GM23248 (cell line): ENCODE results near the gene ZBTB2. TPM values are rescaled to one million over a fixed set of nuclear protein-coding genes. Genes with fewer than 3 reads are reported as not detected.

Experiments used
- DNase-seq: peaks from one replicate; pipeline ENCODE4 v3.0.0-alpha.2; 2015
- H2AFZ ChIP-seq: fragments of 200-600 bp; sonication (generic); 2 replicates; pipeline ENCODE4 v1.6.1; 2016; ENCODE audit warnings: antibody characterized with exemption
- H3F3A ChIP-seq: fragments of 200-600 bp; sonication (generic); 2 replicates; pipeline ENCODE4 v1.6.1; 2016; ENCODE audit warnings: mild to moderate bottlenecking, antibody characterized with exemption, mixed run types; ENCODE audit not compliant: insufficient read depth
- H3K27ac ChIP-seq: fragments of 200-600 bp; sonication (generic); 2 replicates; pipeline ENCODE4 v1.5.1; 2016; ENCODE audit warnings: mild to moderate bottlenecking
- H3K27me3 ChIP-seq: fragments of 200-600 bp; sonication (generic); replicated peaks from 2 replicates; pipeline ENCODE4 v1.6.1; 2016; ENCODE audit warnings: mild to moderate bottlenecking; ENCODE audit not compliant: insufficient read depth
- H3K36me3 ChIP-seq: fragments of 200-600 bp; sonication (generic); 2 replicates; pipeline ENCODE4 v1.6.1; 2016; ENCODE audit warnings: low read depth, mild to moderate bottlenecking
- H3K4me1 ChIP-seq: fragments of 200-600 bp; sonication (generic); 2 replicates; pipeline ENCODE4 v1.6.1; 2016; ENCODE audit warnings: mild to moderate bottlenecking; ENCODE audit not compliant: insufficient read depth
- H3K4me2 ChIP-seq: fragments of 200-600 bp; sonication (generic); one replicate; pipeline ENCODE4 v1.6.1; 2016; ENCODE audit warnings: mild to moderate bottlenecking; ENCODE audit not compliant: unreplicated experiment
- H3K4me3 ChIP-seq: fragments of 200-600 bp; sonication (generic); 2 replicates; pipeline ENCODE4 v1.5.1; 2016; ENCODE audit warnings: mild to moderate bottlenecking
- H3K79me2 ChIP-seq: fragments of 200-600 bp; sonication (generic); 2 replicates; pipeline ENCODE4 v1.6.1; 2016; ENCODE audit warnings: mild to moderate bottlenecking; ENCODE audit not compliant: insufficient read depth
- H3K9ac ChIP-seq: fragments of 200-600 bp; sonication (generic); 2 replicates; pipeline ENCODE4 v1.6.1; 2016; ENCODE audit warnings: mild to moderate bottlenecking
- H3K9me2 ChIP-seq: fragments of 200-600 bp; sonication (generic); 2 replicates; pipeline ENCODE4 v1.6.1; 2016; ENCODE audit warnings: mixed run types, mild to moderate bottlenecking, moderate library complexity; ENCODE audit not compliant: insufficient read depth
- H3K9me3 ChIP-seq: fragments of 200-600 bp; sonication (generic); one replicate; pipeline ENCODE4 v1.6.1; 2017; ENCODE audit warnings: low read depth
- H4K20me1 ChIP-seq: fragments of 200-600 bp; sonication (generic); 2 replicates; pipeline ENCODE4 v1.6.0; 2016; ENCODE audit not compliant: insufficient read depth
- EZH2 ChIP-seq: fragments of 200-600 bp; sonication (generic); IDR thresholded peaks from 2 replicates; pipeline ENCODE4 v1.6.1; 2018; ENCODE audit warnings: antibody characterized with exemption, mild to moderate bottlenecking; ENCODE audit not compliant: insufficient read depth, poor library complexity, severe bottlenecking
- EZH2phosphoT487 ChIP-seq: fragments of 200-600 bp; sonication (generic); IDR thresholded peaks from 2 replicates; pipeline ENCODE4 v1.6.1; 2018; ENCODE audit warnings: antibody characterized with exemption, moderate library complexity, mild to moderate bottlenecking, low read depth; ENCODE audit not compliant: insufficient read depth
- WGBS, 2 experiments: methylation state at CpG; one replicate each; pipeline ENCODE4 v1.1.6; 2015 to 2017; ENCODE audit warnings: low lambda C conversion rate in 2 of 2, low coverage in 1 of 2; ENCODE audit errors: missing lambda C conversion rate in 2 of 2; 5-methylcytosine and 5-hydroxymethylcytosine counted together
- in situ Hi-C: fragments of 300-500 bp; cut with MboI; formaldehyde crosslinking; loops from 2 replicates; pipeline ENCODE4 v1.15.0; 2020
- polyA plus RNA-seq: library from polyadenylated mRNA; unstranded; fragments of >200 nt; fragmentation: Nextera tagmentation; extraction: Ambion mirVana; gene quantifications from 2 replicates; pipeline ENCODE4 v1.2.1, GENCODE V29; 2016
- total RNA-seq: library from RNA; depleted of rRNA; stranded (reverse); fragments of >200 nt; shearing (Covaris generic); gene quantifications from 2 replicates; pipeline ENCODE4 v1.2.3, GENCODE V29; 2014

Gene ZBTB2
- total and polyA plus RNA-seq, 2 experiments from 2014 or later: 9.7 to 11.6 TPM

- Histone ChIP-seq H3K9me3 (no peaks in the 10 kb centered on the region), H3F3A (peaks cover 37% of the 10 kb centered on the region), H3K9me2 (no peaks in the 10 kb centered on the region), H3K27ac (peak overlapping the region; percentile 83), H3K9ac (peak overlapping the region; percentile 27; the same call in 1 of the 2 replicates), H2AFZ (no peak overlapping the region), H3K4me1 (peaks cover 34% of the 10 kb centered on the region), H3K36me3 (peaks cover 14% of the 10 kb centered on the region), H3K4me3 (no peak overlapping the region), H3K79me2 (peaks cover 85% of the 10 kb centered on the region), H3K4me2 (peak overlapping the region; percentile 44), H3K27me3 (no peaks in the 10 kb centered on the region), H4K20me1 (no peaks in the 10 kb centered on the region)
- no peak for TF ChIP-seq EZH2phosphoT487
- no peak for TF ChIP-seq EZH2
- in situ Hi-C loops: no loop called here
- peak; percentile 87 for DNase-seq
Observed at GRCh38 chr6:151436802-151437201, 45.4 kb upstream of the ZBTB2 start.

GRCh38 chr6:151436300-151436699 is 44.9 kb upstream of the ZBTB2 start:
- 33 to 35% methylated on average over 3 of the region's 3 CpGs for WGBS, 2 experiments
- Histone ChIP-seq H3K4me2 (peak overlapping the region; percentile 44), H3K9me2 (no peaks in the 10 kb centered on the region), H3K9me3 (no peaks in the 10 kb centered on the region), H3K36me3 (peaks cover 14% of the 10 kb centered on the region), H3F3A (peaks cover 37% of the 10 kb centered on the region), H3K9ac (0 out of 2 replicates have a peak overlapping the region, but pooled peaks have one; percentile 17), H3K79me2 (peaks cover 80% of the 10 kb centered on the region), H2AFZ (no peak overlapping the region), H3K4me1 (peaks cover 32% of the 10 kb centered on the region), H3K27me3 (no peaks in the 10 kb centered on the region), H3K27ac (peak overlapping the region; percentile 83), H3K4me3 (no peak overlapping the region), H4K20me1 (no peaks in the 10 kb centered on the region)
- TF ChIP-seq EZH2phosphoT487: no peak
- TF ChIP-seq EZH2: no peak
- peak; percentile 28 for DNase-seq
- in situ Hi-C loops: no loop called here

GRCh38 chr6:151434369-151434768 is 43.0 kb upstream of the ZBTB2 start:
- no peak for DNase-seq
- H2AFZ ChIP-seq: no peak overlapping the region
- H3K27me3 ChIP-seq: no peaks in the 10 kb centered on the region
- WGBS, 2 experiments: 21 to 30% methylated on average over 2 of the region's 2 CpGs
- no peaks in the 10 kb centered on the region for H4K20me1 ChIP-seq
- peaks cover 27% of the 10 kb centered on the region for H3F3A ChIP-seq
- H3K9me3 ChIP-seq: no peaks in the 10 kb centered on the region
- peaks cover 61% of the 10 kb centered on the region for H3K79me2 ChIP-seq
- H3K9ac ChIP-seq: no peak overlapping the region
- H3K4me1 ChIP-seq: peaks cover 20% of the 10 kb centered on the region
- no peak overlapping the region for H3K4me3 ChIP-seq
- H3K4me2 ChIP-seq: no peak overlapping the region
- in situ Hi-C loops: no loop called here
- no peaks in the 10 kb centered on the region for H3K9me2 ChIP-seq
- no peak overlapping the region for H3K27ac ChIP-seq
- H3K36me3 ChIP-seq: peaks cover 25% of the 10 kb centered on the region
- TF ChIP-seq EZH2: no peak
- no peak for TF ChIP-seq EZH2phosphoT487

- H4K20me1 ChIP-seq: no peaks in the 10 kb centered on the region
- peaks cover 43% of the 10 kb centered on the region for H3K79me2 ChIP-seq
- H3K4me2 ChIP-seq: no peak overlapping the region
- DNase-seq: no peak
- no peaks in the 10 kb centered on the region for H3K27me3 ChIP-seq
- no peak overlapping the region for H3K27ac ChIP-seq
- WGBS, 2 experiments: 99 to 100% methylated on average over 4 of the region's 4 CpGs
- no peak overlapping the region for H2AFZ ChIP-seq
- H3K9me2 ChIP-seq: no peaks in the 10 kb centered on the region
- H3K4me1 ChIP-seq: peaks cover 16% of the 10 kb centered on the region
- TF ChIP-seq EZH2phosphoT487 (no peak), EZH2 (no peak)
- peaks cover 37% of the 10 kb centered on the region for H3K36me3 ChIP-seq
- H3F3A ChIP-seq: peaks cover 19% of the 10 kb centered on the region
- no peak overlapping the region for H3K4me3 ChIP-seq
- H3K9me3 ChIP-seq: no peaks in the 10 kb centered on the region
- in situ Hi-C loops: no loop called here
- no peak overlapping the region for H3K9ac ChIP-seq
Observed at GRCh38 chr6:151432651-151433050, 41.3 kb upstream of the ZBTB2 start.

- Histone ChIP-seq H3K4me3 (no peak overlapping the region), H3K4me2 (no peak overlapping the region), H3K27ac (no peak overlapping the region), H3K79me2 (peaks cover 34% of the 10 kb centered on the region), H3K9me3 (no peaks in the 10 kb centered on the region), H3K9ac (no peak overlapping the region), H3K27me3 (no peaks in the 10 kb centered on the region), H3F3A (peaks cover 8% of the 10 kb centered on the region), H3K36me3 (peaks cover 45% of the 10 kb centered on the region), H2AFZ (no peak overlapping the region), H3K4me1 (peaks cover 5% of the 10 kb centered on the region), H4K20me1 (no peaks in the 10 kb centered on the region), H3K9me2 (no peaks in the 10 kb centered on the region)
- in situ Hi-C loops: no loop called here
- WGBS, 2 experiments: 99 to 100% methylated on average over 3 of the region's 3 CpGs
- DNase-seq: no peak
- TF ChIP-seq EZH2 (no peak), EZH2phosphoT487 (no peak)
Observed at GRCh38 chr6:151431337-151431736, 40.0 kb upstream of the ZBTB2 start.
